GM21360 (cell line): ENCODE data around the gene LTF.

Experiments
- ATAC-seq: cut with Tn5 transposase; IDR thresholded peaks from one replicate; pipeline ENCODE4 v1.9.1; 2021; ENCODE audit warnings: mild to moderate bottlenecking, moderate library complexity; ENCODE audit not compliant: unreplicated experiment

The LTF gene

DNA sequence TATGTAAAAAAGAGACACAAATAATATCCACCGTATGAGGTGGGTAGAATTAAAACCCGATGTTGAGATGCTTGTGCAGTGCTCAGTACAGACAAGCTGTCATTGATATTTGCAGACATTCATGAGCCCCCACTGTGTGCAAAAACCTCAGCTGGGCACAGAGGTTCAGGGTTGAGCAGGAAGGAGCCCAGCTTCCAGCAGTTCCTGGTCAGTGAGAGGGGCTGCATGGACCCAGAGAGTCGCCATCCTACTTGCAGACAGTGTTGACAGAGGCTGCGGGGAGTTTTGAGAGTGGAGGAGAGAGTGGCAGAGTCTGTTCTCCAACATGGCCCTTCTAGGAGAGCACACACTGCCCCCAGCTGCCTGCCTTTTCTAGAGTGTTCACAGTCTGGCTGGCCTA, 6.1 kb upstream of the LTF start:
- no peak for ATAC-seq

- ATAC-seq, result no peak
These were observed 5.1 kb upstream of the LTF start for GRCh38 chr3:46469680-46470357.

DNA sequence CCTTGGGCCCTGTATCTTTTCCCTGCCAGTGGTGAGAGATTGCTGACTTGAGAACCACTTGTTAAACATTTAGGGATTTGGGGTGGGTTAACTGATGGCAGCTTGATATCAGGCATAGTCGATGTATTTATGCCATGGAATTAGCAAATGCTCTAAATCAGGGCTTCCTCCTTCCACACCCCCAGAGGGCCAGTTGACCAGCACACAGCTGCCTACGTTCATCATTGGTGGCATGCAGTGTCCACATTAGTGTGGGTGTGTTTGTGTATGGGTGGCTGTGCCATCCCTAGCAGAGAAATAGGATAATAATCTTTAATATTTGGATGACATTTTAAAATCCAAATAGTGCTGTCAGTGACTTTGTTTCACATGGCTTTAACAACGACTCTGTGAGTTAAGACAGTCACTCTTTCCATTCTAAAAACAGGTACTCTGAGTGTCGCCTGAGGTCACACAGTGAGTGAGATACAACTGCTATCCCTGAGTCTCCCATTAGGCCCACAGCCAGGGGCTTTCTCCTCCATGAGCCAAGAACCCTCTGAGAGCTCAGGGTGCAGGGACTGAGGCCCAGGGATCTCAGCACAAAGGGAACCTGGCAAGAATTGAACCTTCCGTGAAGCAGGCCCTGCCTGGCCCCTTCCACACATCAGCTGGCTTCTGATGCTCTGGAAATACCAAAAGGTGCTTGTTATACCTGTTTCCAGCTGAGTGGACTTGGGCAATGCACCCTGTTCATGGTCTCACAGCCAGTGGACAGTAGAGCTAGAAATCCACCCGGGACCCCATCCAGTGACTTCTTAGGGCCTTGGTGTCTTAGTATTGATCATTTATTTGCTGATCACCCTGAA, 4.3 kb upstream of the LTF start:
- no peak for ATAC-seq

DNA sequence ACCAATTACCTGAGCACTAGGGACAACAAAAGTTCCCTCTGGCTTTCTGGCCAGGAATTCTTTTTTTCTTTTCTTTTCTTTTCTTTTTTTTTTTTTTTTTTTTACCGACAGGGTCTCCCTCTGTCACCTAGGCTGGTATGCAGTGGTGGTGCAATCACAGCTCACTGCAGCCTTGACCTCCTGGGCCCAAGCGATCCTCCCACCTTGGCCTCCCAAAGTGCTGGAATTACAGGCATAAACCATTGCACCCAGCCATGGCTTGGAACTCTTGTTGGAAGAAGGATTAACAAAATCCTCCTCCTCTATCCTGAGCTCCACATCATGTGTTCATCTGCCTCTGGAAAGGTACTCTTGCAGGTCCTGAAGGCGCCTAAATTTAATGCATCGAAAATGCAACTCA, 2.9 kb upstream of the LTF start:
- ATAC-seq, result no peak

- no peak for ATAC-seq
These were observed 2.2 kb upstream of the LTF start for GRCh38 chr3:46466871-46467403.

GRCh38 chr3:46466273-46466672, 1.6 kb upstream of the LTF start:
- ATAC-seq, result no peak

DNA sequence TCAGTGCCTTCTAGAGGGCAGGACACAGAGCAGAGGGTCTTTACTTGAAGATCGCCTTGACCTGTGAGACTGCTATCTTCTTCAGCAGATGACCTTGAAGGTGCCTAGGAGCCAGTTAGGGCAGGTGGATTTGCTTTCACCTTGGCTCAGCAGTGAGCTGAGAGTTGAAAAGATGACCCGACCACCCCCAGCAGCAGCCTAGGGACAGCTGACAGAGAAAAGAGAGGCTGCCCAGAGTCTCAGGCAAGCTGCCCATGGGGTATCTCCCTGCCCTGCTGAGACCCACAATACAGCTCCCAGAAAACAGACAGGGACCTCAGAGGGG, 453 bp upstream of the LTF start:
- no peak for ATAC-seq

GRCh38 chr3:46463868-46464241, 850 bp downstream of the LTF start:
- ATAC-seq, result no peak

- no peak for ATAC-seq
These were observed 1.4 kb downstream of the LTF start for GRCh38 chr3:46463120-46463867.

GRCh38 chr3:46462511-46462910, 2.2 kb downstream of the LTF start:
- no peak for ATAC-seq

DNA sequence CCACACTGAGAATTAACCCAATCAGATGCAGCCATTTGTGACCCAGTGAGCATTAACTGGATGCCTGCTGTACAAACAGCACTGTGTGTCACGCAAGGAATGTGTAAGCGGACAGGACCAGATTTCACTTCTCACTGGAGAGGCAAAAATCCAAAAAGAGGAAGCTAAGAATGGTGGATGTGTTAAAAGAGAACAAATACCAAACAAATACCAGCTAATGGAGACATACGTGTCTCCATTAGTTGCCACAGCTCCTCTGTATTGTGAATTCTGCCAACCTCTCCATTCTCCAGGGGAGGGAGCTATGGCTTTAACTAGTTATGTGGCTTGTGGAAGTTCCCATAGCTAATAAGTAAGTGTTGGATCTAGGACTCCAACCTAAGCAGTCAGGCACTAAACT, 2.6 kb downstream of the LTF start:
- ATAC-seq, result no peak

GRCh38 chr3:46460051-46460450, 4.7 kb downstream of the LTF start:
- no peak for ATAC-seq

DNA sequence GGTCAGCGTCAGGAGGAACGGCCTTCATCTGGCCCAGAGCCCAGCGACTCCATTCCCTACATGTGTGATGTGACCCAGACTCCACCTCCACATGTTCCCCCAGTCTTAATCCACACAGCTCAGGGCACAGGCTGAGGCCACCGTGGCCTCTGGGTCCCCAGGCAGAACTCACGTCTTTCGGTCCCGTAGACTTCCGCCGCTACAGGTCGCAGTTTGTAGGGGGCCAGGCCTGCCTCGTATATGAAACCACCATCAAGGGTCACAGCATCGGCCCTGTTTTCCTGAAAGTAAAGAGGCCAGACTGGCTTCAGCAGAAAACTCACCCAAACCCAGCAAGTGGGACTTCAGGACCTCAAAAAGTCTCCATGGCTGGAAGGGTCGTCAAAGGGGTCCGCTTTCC, 8.6 kb downstream of the LTF start:
- ATAC-seq, result no peak

- ATAC-seq, result no peak
These were observed 9.2 kb downstream of the LTF start for GRCh38 chr3:46455231-46456115.

- no peak for ATAC-seq
These were observed 10.1 kb downstream of the LTF start for GRCh38 chr3:46454606-46455005.

DNA sequence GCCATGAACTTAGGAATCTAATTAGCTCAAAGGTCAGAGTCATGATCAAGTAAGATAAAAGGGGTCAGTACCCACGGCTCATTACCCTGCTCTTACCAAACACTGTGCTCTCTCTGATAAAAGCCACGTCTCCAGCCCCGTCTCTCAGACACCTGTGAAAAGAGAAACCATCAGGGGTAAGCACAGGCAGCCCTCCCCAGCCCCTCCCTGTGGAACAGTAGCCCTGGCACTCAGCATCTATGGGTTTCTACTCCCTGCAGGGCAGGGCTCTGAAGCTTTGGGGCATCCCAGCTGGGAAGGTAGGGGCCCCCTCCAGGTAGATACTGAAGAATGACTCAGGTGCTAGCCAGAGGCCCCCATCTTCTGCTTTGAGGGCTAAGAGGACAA, 10.5 kb downstream of the LTF start:
- no peak for ATAC-seq

- ATAC-seq, result no peak
These were observed 11.0 kb downstream of the LTF start for GRCh38 chr3:46453526-46454208.

DNA sequence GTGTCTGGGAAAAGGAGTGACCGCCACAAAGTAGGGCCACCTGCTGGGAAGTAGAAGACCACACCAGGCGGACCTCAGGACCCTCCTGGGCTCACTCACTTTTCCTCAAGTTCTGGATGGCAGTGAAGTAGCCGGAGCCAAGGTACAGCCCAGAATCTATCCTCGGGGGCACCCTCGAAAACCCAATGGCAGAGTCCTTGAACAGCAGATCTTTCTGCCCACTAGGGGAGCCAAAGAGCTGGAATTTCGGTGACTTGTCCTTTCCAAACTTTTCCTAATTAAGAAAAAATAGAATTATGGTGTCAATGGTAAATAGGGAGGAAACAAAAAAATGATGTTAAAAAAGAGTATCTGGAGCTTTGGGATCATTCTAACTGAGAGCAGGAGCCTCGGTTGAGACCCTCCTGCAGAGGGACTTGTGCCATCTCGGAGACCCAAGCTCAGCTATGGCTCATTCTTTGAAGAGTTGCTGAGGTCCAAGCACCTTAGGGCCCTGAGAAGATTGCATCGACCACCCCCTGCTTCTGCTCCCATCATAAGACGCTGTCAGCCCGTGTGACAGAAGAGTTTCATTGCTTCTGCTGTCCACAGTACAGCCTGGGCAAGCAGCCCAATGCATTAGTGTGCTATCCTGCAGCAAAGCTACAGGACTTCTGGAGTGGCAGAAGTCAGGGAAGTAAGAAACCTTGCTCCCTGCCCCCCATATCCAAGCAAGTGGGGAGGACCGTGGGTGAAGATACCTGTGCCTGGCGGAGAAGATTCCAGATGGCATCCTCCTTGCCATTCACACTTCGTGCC, 14.8 kb downstream of the LTF start:
- no peak for ATAC-seq

DNA sequence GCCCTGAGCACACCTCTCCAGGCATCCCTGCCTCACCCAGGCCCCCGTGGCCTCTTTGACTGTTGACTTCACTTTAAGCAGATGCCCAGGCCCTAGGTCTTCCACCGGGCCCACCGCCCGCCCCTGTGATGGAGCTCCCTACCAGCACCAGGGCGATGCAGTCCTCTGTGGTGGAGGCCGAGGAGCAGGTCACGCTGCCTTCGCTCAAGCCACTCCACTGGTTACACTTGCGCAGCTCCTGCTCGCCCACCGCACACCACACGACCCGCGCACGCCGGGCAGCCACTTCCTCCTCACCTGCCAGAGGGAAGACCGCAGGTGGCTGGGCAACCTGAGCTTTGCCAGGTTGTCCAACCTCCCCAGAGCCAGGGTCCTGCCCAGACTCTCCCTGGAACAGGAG, 16.0 kb downstream of the LTF start:
- ATAC-seq, result no peak
